NCI-H187 (cell line): Measurements from ENCODE around the gene TMEM203.
A peak's percentile ranks its signal among the peaks of the same experiment; 100 is the strongest.

Experiments
- DNase-seq, 2 experiments: peaks; one replicate each; lab custom pipeline; 2025; lab: John Stamatoyannopoulos, UW

The TMEM203 gene

GRCh38 chr9:137194388-137194787 is 11.1 kb downstream of the TMEM203 start:
- no peak for DNase-seq

- no peak for DNase-seq
Observed at GRCh38 chr9:137193771-137194170, 11.7 kb downstream of the TMEM203 start.

- DNase-seq = no peak
Observed at GRCh38 chr9:137192859-137193258, 12.6 kb downstream of the TMEM203 start.

GRCh38 chr9:137192448-137192780 is 13.0 kb downstream of the TMEM203 start:
- no peak for DNase-seq

GRCh38 chr9:137191691-137192447 is 13.6 kb downstream of the TMEM203 start:
- DNase-seq = no peak

GRCh38 chr9:137191245-137191644 is 14.2 kb downstream of the TMEM203 start:
- no peak for DNase-seq

GRCh38 chr9:137190315-137190856 is 15.1 kb downstream of the TMEM203 start:
- DNase-seq = no peak

- no peak for DNase-seq
Observed at GRCh38 chr9:137189297-137190295, 15.9 kb downstream of the TMEM203 start.

GRCh38 chr9:137188490-137189296 is 16.8 kb downstream of the TMEM203 start, which contains the start of the genes ANAPC2 and SSNA1:
Gene ANAPC2 (minus strand): TSS chr9:137188560. CDS start chr9:137188532, 28 bp downstream.
Gene SSNA1 (plus strand): TSS chr9:137188676. CDS start chr9:137188727, 51 bp downstream.
- peak; percentile 67 to 69 for DNase-seq

- no peak for DNase-seq
Observed at GRCh38 chr9:137188086-137188489, 17.4 kb downstream of the TMEM203 start.

- no peak for DNase-seq
Observed at GRCh38 chr9:137187386-137187785, 18.1 kb downstream of the TMEM203 start.

- DNase-seq = no peak
Observed at GRCh38 chr9:137186385-137186784, 19.1 kb downstream of the TMEM203 start.

- no peak for DNase-seq
Observed at GRCh38 chr9:137185921-137186320, 19.5 kb downstream of the TMEM203 start.

- DNase-seq = no peak
Observed at GRCh38 chr9:137184881-137185660, 20.4 kb downstream of the TMEM203 start.

GRCh38 chr9:137183980-137184595 is 21.4 kb downstream of the TMEM203 start:
- no peak for DNase-seq

GRCh38 chr9:137182836-137183235 is 22.6 kb downstream of the TMEM203 start:
- no peak for DNase-seq

- DNase-seq = no peak
Observed at GRCh38 chr9:137181680-137182079, 23.8 kb downstream of the TMEM203 start.

- no peak for DNase-seq
Observed at GRCh38 chr9:137180491-137180890, 25.0 kb downstream of the TMEM203 start.

GRCh38 chr9:137179761-137180160 is 25.7 kb downstream of the TMEM203 start:
- no peak for DNase-seq

- no peak for DNase-seq
Observed at GRCh38 chr9:137178939-137179630, 26.4 kb downstream of the TMEM203 start.
